ENCODE data around the gene GBA2. TPM values are rescaled to one million over a fixed set of nuclear protein-coding genes. Genes with fewer than 3 reads are reported as not detected.

GBA2 gene
- total RNA-seq, 1 experiment from 2014 or later: 63.6 TPM

DNA sequence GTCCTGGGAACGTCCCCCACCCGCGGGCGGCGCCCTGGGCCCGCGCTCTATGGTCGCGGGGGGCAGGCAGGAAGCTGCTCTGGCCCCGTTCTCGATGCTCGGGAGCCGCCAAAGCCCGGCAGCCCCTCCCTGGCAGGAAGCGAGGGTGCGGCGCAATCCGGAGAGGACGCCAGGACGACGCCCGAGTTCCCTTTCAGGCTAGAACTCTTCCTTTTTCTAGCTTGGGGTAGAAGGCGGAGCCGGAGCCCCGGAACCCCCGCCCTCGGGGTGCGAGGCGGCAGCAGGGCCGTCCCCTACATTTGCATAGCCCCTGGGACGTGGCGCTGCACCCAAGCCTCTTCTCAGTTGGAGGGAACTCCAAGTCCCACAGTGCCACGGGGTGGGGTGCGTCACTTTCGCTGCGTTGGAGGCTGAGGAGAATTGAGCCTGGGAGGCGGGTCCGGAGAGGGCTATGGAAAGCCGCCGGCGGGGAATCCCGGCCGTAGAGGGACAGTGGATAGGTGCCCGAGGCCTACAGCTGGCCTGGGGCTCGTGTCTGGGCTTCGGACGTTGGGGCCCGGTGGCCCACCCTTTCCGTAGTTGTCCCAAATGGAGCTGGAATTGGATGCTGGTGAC lies 16.7 kb downstream of the GBA2 start, which contains the start of the genes CREB3 and TLN1 (continued):
- TF ChIP-seq CTCF (IDR thresholded peaks at IDR 0.05 in 2 of 3, conservative IDR thresholded peaks at IDR 0.05 in 1 of 3; ENCODE audit: borderline replicate concordance in 1 of 3, insufficient read depth in 1 of 3, low read depth in 2 of 3, low read length in 2 of 3): no peak
- no peak for TF ChIP-seq SRF (IDR thresholded peaks at IDR 0.05; ENCODE audit: low read depth)
- no peak for TF ChIP-seq ATF3 (IDR thresholded peaks at IDR 0.05)

- H3K4me3 ChIP-seq (replicated peaks in 1 of 2; ENCODE audit: low read depth in 1 of 2, low read length in 2 of 2): peak overlapping the region; percentile 92 to 94
- ATAC-seq: 0 out of 2 replicates have a peak, but pooled peaks have one; percentile 0
- peaks cover 11 to 18% of the 10 kb centered on the region in 2 experiments; a peak in 3 of 4 replicates for H3K36me3 ChIP-seq (ENCODE audit: control insufficient read depth in 1 of 2, insufficient read depth in 2 of 2, low read length in 2 of 2)
- H3K4me1 ChIP-seq (ENCODE audit: control insufficient read depth in 1 of 2, insufficient read depth in 2 of 2, low read length in 2 of 2): peaks cover 22 to 37% of the 10 kb centered on the region in 2 experiments
- no peaks in the 10 kb centered on the region for H3K27me3 ChIP-seq (ENCODE audit: insufficient read depth, low read length)
- H3K4me2 ChIP-seq (ENCODE audit: low read length): peak overlapping the region; percentile 81
- no peak overlapping the region for H2AFZ ChIP-seq (ENCODE audit: low read depth, low read length, poor library complexity, severe bottlenecking)
- intact Hi-C loops (cut with micrococcal nuclease): loop anchor here (1.0 kb wide), 2 partner anchors 18 to 74 kb away; partner anchors contain the start of genes GBA2 and RGP1
- ChIA-PET CTCF (interaction anchor here (1.0 to 4.0 kb wide), 11 partner anchors 17 to 171 kb away, joined by 3 to 21 read pairs (median 6); partner anchors contain the start of genes ARHGEF39, CCDC107, GBA2 and RGP1), RAD21 (ENCODE audit: low non-redundant PET in 1 of 2, low total read pairs in 2 of 2, uncharacterized antibody in 2 of 2, unreplicated experiment in 2 of 2) (interaction anchor here in 1 of 2 experiments (1.1 to 1.2 kb wide), 2 partner anchors 35 to 67 kb away, joined by 3 read pairs; partner anchors contain the start of gene ARHGEF39), POLR2A (interaction anchor here (1.0 to 2.6 kb wide), 9 partner anchors 17 to 213 kb away, joined by 3 to 23 read pairs (median 6); partner anchors contain the start of genes ARHGEF39, CCDC107, GBA2 and MSMP)
- peak overlapping the region; percentile 83 for H3K9ac ChIP-seq (ENCODE audit: low read length)
- H4K20me1 ChIP-seq (ENCODE audit: insufficient read depth): no peaks in the 10 kb centered on the region
- H3K9me3 ChIP-seq (ENCODE audit: control insufficient read depth in 1 of 2, insufficient read depth in 1 of 2, low read depth in 1 of 2, low read length in 2 of 2): no peaks in the 10 kb centered on the region
- no peaks in the 10 kb centered on the region for H3K9me2 ChIP-seq (ENCODE audit: insufficient read depth)
- no peak for TF ChIP-seq MAX (IDR thresholded peaks at IDR 0.05)
- TF ChIP-seq EZH2 (IDR thresholded peaks at IDR 0.05): no peak
- no peak for TF ChIP-seq POLR2A (IDR thresholded peaks at IDR 0.05; ENCODE audit: borderline replicate concordance, extremely low read depth, insufficient read depth, insufficient read length)
- no peak for TF ChIP-seq EZH2phosphoT487 (IDR thresholded peaks at IDR 0.05; ENCODE audit: borderline replicate concordance)
- no peak for TF ChIP-seq EGR1 (IDR thresholded peaks at IDR 0.05; ENCODE audit: low read depth)
- TF ChIP-seq ZNF274 (IDR thresholded peaks at IDR 0.05; ENCODE audit: low read depth, low read length): no peak
- no peak for TF ChIP-seq SP1 (IDR thresholded peaks at IDR 0.05; ENCODE audit: low read depth)
- TF ChIP-seq ZFX (IDR thresholded peaks at IDR 0.05): peak; percentile 84
- TF ChIP-seq SIN3A (IDR thresholded peaks at IDR 0.05; ENCODE audit: low read depth): no peak
- TSS peak; percentile 65 for BruUV-seq (replicated peaks)
- DNase-seq (ENCODE audit: low read depth, low spot score): no peak
- H3K79me2 ChIP-seq (ENCODE audit: insufficient read depth, low read length): peaks cover 66% of the 10 kb centered on the region
- H3K27ac ChIP-seq (ENCODE audit: low read depth, low read length): peak overlapping the region; percentile 90
Measured at GRCh38 chr9:35731415-35732184, 17.4 kb downstream of the GBA2 start.
